Ovary (tissue), 9 donors: Measurements from ENCODE around the gene LHB. TPM values are rescaled to one million over a fixed set of nuclear protein-coding genes. Genes with fewer than 3 reads are reported as not detected.

Experiments used
- DNase-seq, 5 donors: peaks; one replicate each; pipeline ENCODE4 v3.0.0-alpha.2; 2019 to 2020
- H3K27ac ChIP-seq, 2 donors: fragments of 200-600 bp; one replicate each; pipeline versions ENCODE4 v1.5.1 to v1.8.0; 2019 to 2022
- H3K27me3 ChIP-seq: fragments of 200-600 bp; one replicate; pipeline ENCODE4 v1.8.0; 2022
- H3K36me3 ChIP-seq: fragments of 200-600 bp; sonication (generic); one replicate; pipeline ENCODE4 v1.5.1; 2019
- H3K4me1 ChIP-seq: one replicate; pipeline ENCODE4 v1.8.1; 2013; ENCODE audit warnings: mild to moderate bottlenecking, moderate library complexity; ENCODE audit not compliant: insufficient read depth
- H3K4me3 ChIP-seq: fragments of 200-600 bp; sonication (generic); one replicate; pipeline ENCODE4 v1.5.1; 2017
- H3K9me3 ChIP-seq, 2 donors: fragments of 200-600 bp in 1 of 2; sonication (generic) in 1 of 2; one replicate each; pipeline versions ENCODE4 v1.5.1 to v1.8.1; 2013 to 2019; ENCODE audit warnings: mild to moderate bottlenecking in 1 of 2, moderate library complexity in 1 of 2
- CTCF ChIP-seq, 3 donors: fragments of 450-650 bp in 2 of 3; fragments of 200-600 bp in 1 of 3; IDR thresholded peaks; one replicate each; pipeline versions ENCODE4 v1.5.1 to v1.8.0; 2016 to 2022; ENCODE audit warnings: antibody characterized with exemption in 3 of 3, mild to moderate bottlenecking in 1 of 3
- EP300 ChIP-seq: sonication (generic); formaldehyde crosslinking; IDR thresholded peaks from one replicate; pipeline ENCODE4 v1.6.1; 2017; ENCODE audit warnings: antibody characterized with exemption
- POLR2A ChIP-seq: fragments of 450-650 bp; IDR thresholded peaks from one replicate; pipeline ENCODE4 v1.6.1; 2017; ENCODE audit warnings: antibody characterized with exemption, mild to moderate bottlenecking, moderate library complexity
- WGBS, 3 donors: extraction: QIAGEN DNeasy Blood & Tissue Kit in 1 of 3; methylation state at CpG; one replicate each; pipeline versions ENCODE4 v1.1.5 to v1.1.7; 2013 to 2017; 5-methylcytosine and 5-hydroxymethylcytosine counted together
- intact Hi-C, 4 donors: fragments of 100-400 bp; cut with DNase I; formaldehyde crosslinking; loops; one replicate each; pipeline versions ENCODE4 v1.11.0 to v1.15.1; 2022 to 2023
- polyA plus RNA-seq, 2 donors: library from polyadenylated mRNA; stranded (reverse); fragments of 200-250 nt in 1 of 2; fragments of 350-450 nt in 1 of 2; fragmentation: Illumina TruSeq in 1 of 2; extraction: RNeasy Lipid Tissue Mini Kit (QIAGEN cat#74804) in 1 of 2; gene quantifications; one replicate each; pipeline ENCODE4 v1.2.3, GENCODE V29; 2013 to 2014
- total RNA-seq, 7 donors: library from RNA; depleted of rRNA in 2 of 7; stranded (reverse); fragments of >200 nt in 2 of 7; fragmentation: NEBNext Ultra II Directional in 3 of 7; extraction: Animal tissue kit (Norgen Biotek cat#: 25700) in 3 of 7; gene quantifications; one replicate each; pipeline versions ENCODE4 v1.1.0 to v1.2.4, GENCODE V29; 2016 to 2023
- donor health status: DM: no; HTN: no; CAD: no; lungs with moderate emphysema.
- donor health status: DM: no; HTN: no; CAD: no.
- donor health status: Bipolar disorder and iron deficiency.
- donor health status: DM: yes; HTN: yes; CAD: no.
- donor health status: DM: no; HTN: no; CAD: no.
- donor health status: DM: yes; HTN: yes; CAD: no.

The LHB gene
- total and polyA plus RNA-seq, 9 donors, result not detected

GRCh38 chr19:48988286-48988685 lies 28.6 kb downstream of the LHB start:
- Histone ChIP-seq H3K9me3 (no peaks in the 10 kb centered on the region), H3K27ac (no peak overlapping the region), H3K4me1 (peaks cover 12% of the 10 kb centered on the region), H3K27me3 (no peaks in the 10 kb centered on the region), H3K4me3 (no peak overlapping the region), H3K36me3 (no peaks in the 10 kb centered on the region)
- no peak for TF ChIP-seq EP300
- TF ChIP-seq POLR2A, result no peak
- TF ChIP-seq CTCF (IDR thresholded peaks at IDR 0.05), result no peak
- DNase-seq, result no peak
- intact Hi-C loops, result no loop called here
- 91 to 97% (median 94%) methylated on average over 7 of the region's 7 CpGs for WGBS, 3 donors

GRCh38 chr19:48987323-48987722 lies 29.6 kb downstream of the LHB start:
- 80 to 88% (median 86%) methylated on average over 7 of the region's 7 CpGs for WGBS, 3 donors

GRCh38 chr19:48986211-48986610 lies 30.7 kb downstream of the LHB start:
- Histone ChIP-seq H3K4me3 (no peak overlapping the region), H3K27me3 (no peaks in the 10 kb centered on the region), H3K4me1 (peaks cover 3% of the 10 kb centered on the region), H3K9me3 (no peaks in the 10 kb centered on the region), H3K36me3 (no peaks in the 10 kb centered on the region), H3K27ac (no peak overlapping the region)
- TF ChIP-seq POLR2A (no peak), CTCF (IDR thresholded peaks at IDR 0.05) (no peak), EP300 (no peak)
- DNase-seq, result no peak
- 88 to 93% (median 90%) methylated on average over 3 of the region's 3 CpGs for WGBS, 3 donors
- intact Hi-C loops, result no loop called here

More at GRCh38 chr19:48987323-48987722, 29.6 kb downstream of the LHB start:
- no peaks in the 10 kb centered on the region for H3K36me3 ChIP-seq
- DNase-seq, result no peak
- intact Hi-C loops, result no loop called here
- no peaks in the 10 kb centered on the region for H3K27me3 ChIP-seq
- no peak overlapping the region for H3K4me3 ChIP-seq
- no peak for TF ChIP-seq POLR2A
- TF ChIP-seq CTCF (IDR thresholded peaks at IDR 0.05), result no peak
- no peak overlapping the region for H3K27ac ChIP-seq
- H3K9me3 ChIP-seq, result no peaks in the 10 kb centered on the region
- peaks cover 12% of the 10 kb centered on the region for H3K4me1 ChIP-seq

GRCh38 chr19:48985711-48986110 lies 31.2 kb downstream of the LHB start:
- no peak for DNase-seq
- TF ChIP-seq CTCF (IDR thresholded peaks at IDR 0.05) (no peak), POLR2A (no peak), EP300 (no peak)
- 92 to 94% (median 93%) methylated on average over 13 of the region's 13 CpGs for whole genome bisulfite sequencing, 3 donors

GRCh38 chr19:48982280-48982679 lies 34.6 kb downstream of the LHB start:
- DNase-seq, result no peak
- no peaks in the 10 kb centered on the region for H3K9me3 ChIP-seq
- intact Hi-C loops, result no loop called here
- no peak overlapping the region for H3K4me3 ChIP-seq
- no peak overlapping the region for H3K27ac ChIP-seq
- no peaks in the 10 kb centered on the region for H3K27me3 ChIP-seq
- TF ChIP-seq CTCF (IDR thresholded peaks at IDR 0.05) (no peak), EP300 (no peak), POLR2A (no peak)
- WGBS, 3 donors, result 85 to 89% (median 88%) methylated on average over 9 of the region's 9 CpGs
- no peaks in the 10 kb centered on the region for H3K4me1 ChIP-seq
- no peaks in the 10 kb centered on the region for H3K36me3 ChIP-seq

More at GRCh38 chr19:48985711-48986110, 31.2 kb downstream of the LHB start:
- no peaks in the 10 kb centered on the region for H3K27me3 ChIP-seq
- no peak overlapping the region for H3K4me3 ChIP-seq
- no peaks in the 10 kb centered on the region for H3K36me3 ChIP-seq
- no peaks in the 10 kb centered on the region for H3K4me1 ChIP-seq
- H3K9me3 ChIP-seq, result no peaks in the 10 kb centered on the region
- H3K27ac ChIP-seq, result no peak overlapping the region
- intact Hi-C loops, result no loop called here
